Measurements from ENCODE around the gene PCSK7. TPM values are rescaled to one million over a fixed set of nuclear protein-coding genes. Genes with fewer than 3 reads are reported as not detected.

Gene PCSK7
- total RNA-seq, 1 donor from 2014 or later: 27.0 TPM

- DNase-seq (ENCODE audit: low spot score): no peak
These were observed 71.0 kb downstream of the PCSK7 start for GRCh38 chr11:117160826-117161225.

DNA sequence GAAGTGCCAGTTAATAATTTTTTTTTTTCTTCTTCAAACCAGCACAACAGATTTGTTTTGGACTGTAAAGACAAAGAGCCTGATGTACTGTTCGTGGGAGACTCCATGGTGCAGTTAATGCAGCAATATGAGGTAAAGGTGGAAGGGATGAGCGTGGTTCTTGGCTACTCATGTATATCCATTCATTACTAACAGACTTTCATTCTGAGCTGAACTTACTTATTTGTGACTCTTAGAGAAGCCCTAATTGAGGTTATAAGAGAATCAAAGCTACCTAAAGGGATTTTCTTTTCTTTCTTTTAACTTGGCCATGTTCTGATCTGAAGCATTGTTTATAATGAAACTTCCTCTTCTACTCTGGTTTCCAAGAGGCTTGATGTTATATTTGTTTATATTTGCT, 72.0 kb downstream of the PCSK7 start:
- DNase-seq (ENCODE audit: low spot score): no peak

- no peak for DNase-seq (ENCODE audit: low spot score)
These were observed 74.4 kb downstream of the PCSK7 start for GRCh38 chr11:117157507-117157906.

DNA sequence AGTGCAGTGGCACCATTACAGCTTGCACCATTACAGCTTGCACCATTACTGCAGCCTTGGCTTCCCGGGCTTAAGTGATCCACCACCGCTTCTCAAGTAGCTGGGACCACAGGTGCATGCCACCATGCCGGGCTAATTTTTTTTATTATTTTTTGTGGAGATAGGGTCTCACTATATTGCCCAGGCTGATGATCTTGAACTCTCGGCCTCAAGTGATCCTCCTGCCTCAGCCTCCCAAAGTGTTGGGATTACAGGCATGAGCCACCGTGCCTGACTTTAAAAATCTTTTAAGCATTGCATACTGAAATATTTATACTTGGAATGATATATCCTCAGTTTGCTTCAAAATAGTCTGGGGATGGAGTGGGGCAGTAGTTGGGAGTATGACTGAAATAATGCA, 77.4 kb downstream of the PCSK7 start:
- no peak for DNase-seq (ENCODE audit: low spot score)

Other genes with a start within 250 kb of the PCSK7 start
- gene SIK3, start 133.6 kb downstream of the PCSK7 start, total RNA-seq (ENCODE audit: insufficient read depth, low replicate concordance): 12.3 TPM
- 117 TPM for gene PAFAH1B2, start 87.8 kb downstream of the PCSK7 start, total RNA-seq (ENCODE audit: insufficient read depth, low replicate concordance)
- 37.3 TPM for gene SIDT2, start 53.3 kb downstream of the PCSK7 start, total RNA-seq (ENCODE audit: insufficient read depth, low replicate concordance)
- 5,845 TPM for gene TAGLN, start 32.7 kb downstream of the PCSK7 start, total RNA-seq (ENCODE audit: insufficient read depth, low replicate concordance)
- gene RNF214, start 598 bp upstream of the PCSK7 start, total RNA-seq (ENCODE audit: insufficient read depth, low replicate concordance): 10.8 TPM
- 6.3 TPM for gene BACE1-AS, start 59.3 kb upstream of the PCSK7 start, total RNA-seq (ENCODE audit: insufficient read depth, low replicate concordance)
- 12.0 TPM for gene BACE1, start 84.2 kb upstream of the PCSK7 start, total RNA-seq (ENCODE audit: insufficient read depth, low replicate concordance)
- gene CEP164, start 95.8 kb upstream of the PCSK7 start, total RNA-seq (ENCODE audit: insufficient read depth, low replicate concordance): 49.8 TPM